ENCODE data around the gene ARL4A. TPM values are rescaled to one million over a fixed set of nuclear protein-coding genes. Genes with fewer than 3 reads are reported as not detected.
"Not testable (repeated sequence)": the region's sequence is repeated elsewhere in the genome, so short reads cannot be mapped to it uniquely, and the experiment has no call there.

Gene ARL4A
- total RNA-seq: 14.3 TPM
- long read RNA-seq, partial matches to known transcripts: 0 of 11 reads
- long read RNA-seq, other reads (novel, unspliced or antisense): 0 of 11 reads

- peak; percentile 99 for DNase-seq
- intact Hi-C loops (cut with micrococcal nuclease): no loop called here
- ATAC-seq: peak; percentile 97
Measured at GRCh38 chr7:12686891-12687717, at the start of gene ARL4A. ARL4A (plus strand) TSS chr7:12687633; CDS start chr7:12688255, 622 bp downstream.

GRCh38 chr7:12637819-12638592 lies 49.4 kb upstream of the ARL4A start:
- DNase-seq (no peak), ATAC-seq (peak; percentile 83)

GRCh38 chr7:12638851-12639456 lies 48.5 kb upstream of the ARL4A start:
- ATAC-seq (peak; percentile 43), DNase-seq (no peak)
- intact Hi-C loops (cut with micrococcal nuclease): loop anchor here (5.0 kb wide), 1 partner anchor 623 kb away; no protein-coding TSS in a partner anchor

More at GRCh38 chr7:12637819-12638592, 49.4 kb upstream of the ARL4A start:
- intact Hi-C loops (cut with micrococcal nuclease): loop anchor here (5.0 kb wide), 1 partner anchor 624 kb away; no protein-coding TSS in a partner anchor

- intact Hi-C loops (cut with micrococcal nuclease): no loop called here
- DNase-seq (no peak), ATAC-seq (no peak)
Measured at GRCh38 chr7:12640299-12641096, 46.9 kb upstream of the ARL4A start.

GRCh38 chr7:12641196-12641595 lies 46.2 kb upstream of the ARL4A start:
- ATAC-seq: no peak
- no peak for DNase-seq
- intact Hi-C loops (cut with micrococcal nuclease): no loop called here

GRCh38 chr7:12642508-12642907 lies 44.9 kb upstream of the ARL4A start:
- intact Hi-C loops (cut with micrococcal nuclease): no loop called here
- ATAC-seq (no peak), DNase-seq (no peak)

- intact Hi-C loops (cut with micrococcal nuclease): no loop called here
- no peak for ATAC-seq
Measured at GRCh38 chr7:12643001-12643643, 44.3 kb upstream of the ARL4A start.

GRCh38 chr7:12643644-12644043 lies 43.8 kb upstream of the ARL4A start:
- ATAC-seq: no peak
- intact Hi-C loops (cut with micrococcal nuclease): no loop called here

More at GRCh38 chr7:12643001-12643643, 44.3 kb upstream of the ARL4A start:
- no peak for DNase-seq

GRCh38 chr7:12645212-12645611 lies 42.2 kb upstream of the ARL4A start:
- DNase-seq; ATAC-seq; intact Hi-C loops (cut with micrococcal nuclease): not testable (repeated sequence)

More at GRCh38 chr7:12643644-12644043, 43.8 kb upstream of the ARL4A start:
- DNase-seq: no peak

GRCh38 chr7:12646139-12646538 lies 41.3 kb upstream of the ARL4A start:
- ATAC-seq (no peak), DNase-seq (no peak)
- intact Hi-C loops (cut with micrococcal nuclease): no loop called here

- DNase-seq (no peak), ATAC-seq (no peak)
- intact Hi-C loops (cut with micrococcal nuclease): no loop called here
Measured at GRCh38 chr7:12647364-12648219, 39.8 kb upstream of the ARL4A start.

GRCh38 chr7:12648704-12649261 lies 38.6 kb upstream of the ARL4A start:
- ATAC-seq: no peak
- intact Hi-C loops (cut with micrococcal nuclease): no loop called here
- no peak for DNase-seq

- ATAC-seq: no peak
- DNase-seq: no peak
- intact Hi-C loops (cut with micrococcal nuclease): no loop called here
Measured at GRCh38 chr7:12649348-12649747, 38.1 kb upstream of the ARL4A start.

GRCh38 chr7:12650080-12650479 lies 37.4 kb upstream of the ARL4A start:
- DNase-seq (no peak), ATAC-seq (no peak)
- intact Hi-C loops (cut with micrococcal nuclease): no loop called here

GRCh38 chr7:12653110-12653509 lies 34.3 kb upstream of the ARL4A start:
- ATAC-seq (no peak), DNase-seq (no peak)
- intact Hi-C loops (cut with micrococcal nuclease): no loop called here

- no peak for DNase-seq
- no peak for ATAC-seq
- intact Hi-C loops (cut with micrococcal nuclease): no loop called here
Measured at GRCh38 chr7:12653518-12653917, 33.9 kb upstream of the ARL4A start.

- ATAC-seq (no peak), DNase-seq (no peak)
- intact Hi-C loops (cut with micrococcal nuclease): no loop called here
Measured at GRCh38 chr7:12655161-12655560, 32.3 kb upstream of the ARL4A start.

Data from left ventricle myocardium superior (tissue), 1 donor.